Astrocyte of the spinal cord (primary cell): ENCODE data around the gene RPS3.
"Not testable (repeated sequence)": the region's sequence is repeated elsewhere in the genome, so short reads cannot be mapped to it uniquely, and the experiment has no call there.

Experiments
- DNase-seq: peaks from one replicate; pipeline ENCODE4 v3.0.0; 2011; ENCODE audit warnings: low read depth, low spot score
- H3K4me3 ChIP-seq: 2 replicates; pipeline ENCODE4 v1.5.1; 2011; ENCODE audit warnings: low read depth, mild to moderate bottlenecking, low read length, moderate library complexity
- in situ Hi-C: cut with HindIII; loops from 2 replicates; pipeline ENCODE4 v1.10.0; 2017; ENCODE audit warnings: low sequenced_read_pairs
- TF ChIP-seq, protein P1 (sequence below): IDR thresholded peaks from 2 replicates; pipeline ENCODE4 v1.5.1; 2012; ENCODE audit warnings: low read depth, mild to moderate bottlenecking, low read length, inconsistent platforms

RPS3 gene

DNA sequence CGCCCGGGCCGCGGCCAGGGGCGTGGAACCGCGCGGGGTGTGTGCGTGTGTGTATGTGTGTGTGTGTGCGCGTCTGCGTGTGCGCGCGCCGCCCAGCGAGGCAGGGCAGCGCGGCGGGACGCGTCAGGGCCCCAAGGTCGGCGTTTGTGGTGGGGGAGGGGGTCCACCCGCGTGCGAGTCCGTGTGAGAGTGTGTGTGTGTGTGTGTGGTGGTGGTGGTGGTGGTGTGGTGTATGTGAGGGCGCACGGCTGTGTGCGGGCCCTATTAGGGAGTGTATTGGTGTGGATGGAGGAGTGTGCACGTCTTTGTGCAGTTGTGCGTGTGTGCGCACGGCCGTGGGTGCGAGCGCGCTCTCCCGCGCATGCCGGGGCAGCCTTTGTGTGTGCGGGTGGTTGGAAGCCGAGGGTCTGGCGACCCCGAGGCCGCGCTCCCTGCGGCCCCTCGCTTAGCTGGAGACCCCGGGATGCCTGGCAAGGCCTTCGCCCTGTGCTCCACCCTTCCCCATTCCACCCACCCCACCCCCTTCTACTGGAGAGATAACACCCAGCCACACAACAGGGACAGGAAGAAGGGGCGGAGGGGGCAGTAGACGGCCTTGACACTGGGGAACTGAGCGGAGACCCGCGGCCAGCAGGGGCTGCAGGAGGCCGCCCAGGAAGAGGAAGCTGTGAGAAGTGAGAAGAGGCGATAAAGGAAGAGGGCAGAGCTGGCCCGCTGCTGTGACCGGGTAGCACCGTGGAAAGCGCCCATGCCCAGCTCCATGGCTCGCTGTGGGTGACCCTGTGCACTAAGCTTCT, 47.3 kb upstream of the RPS3 start:
- TF ChIP-seq, protein P1, sequence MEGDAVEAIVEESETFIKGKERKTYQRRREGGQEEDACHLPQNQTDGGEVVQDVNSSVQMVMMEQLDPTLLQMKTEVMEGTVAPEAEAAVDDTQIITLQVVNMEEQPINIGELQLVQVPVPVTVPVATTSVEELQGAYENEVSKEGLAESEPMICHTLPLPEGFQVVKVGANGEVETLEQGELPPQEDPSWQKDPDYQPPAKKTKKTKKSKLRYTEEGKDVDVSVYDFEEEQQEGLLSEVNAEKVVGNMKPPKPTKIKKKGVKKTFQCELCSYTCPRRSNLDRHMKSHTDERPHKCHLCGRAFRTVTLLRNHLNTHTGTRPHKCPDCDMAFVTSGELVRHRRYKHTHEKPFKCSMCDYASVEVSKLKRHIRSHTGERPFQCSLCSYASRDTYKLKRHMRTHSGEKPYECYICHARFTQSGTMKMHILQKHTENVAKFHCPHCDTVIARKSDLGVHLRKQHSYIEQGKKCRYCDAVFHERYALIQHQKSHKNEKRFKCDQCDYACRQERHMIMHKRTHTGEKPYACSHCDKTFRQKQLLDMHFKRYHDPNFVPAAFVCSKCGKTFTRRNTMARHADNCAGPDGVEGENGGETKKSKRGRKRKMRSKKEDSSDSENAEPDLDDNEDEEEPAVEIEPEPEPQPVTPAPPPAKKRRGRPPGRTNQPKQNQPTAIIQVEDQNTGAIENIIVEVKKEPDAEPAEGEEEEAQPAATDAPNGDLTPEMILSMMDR, result no peak
- in situ Hi-C loops, result no loop called here
- no peak for DNase-seq
- peak overlapping the region; percentile 42 for H3K4me3 ChIP-seq

DNA sequence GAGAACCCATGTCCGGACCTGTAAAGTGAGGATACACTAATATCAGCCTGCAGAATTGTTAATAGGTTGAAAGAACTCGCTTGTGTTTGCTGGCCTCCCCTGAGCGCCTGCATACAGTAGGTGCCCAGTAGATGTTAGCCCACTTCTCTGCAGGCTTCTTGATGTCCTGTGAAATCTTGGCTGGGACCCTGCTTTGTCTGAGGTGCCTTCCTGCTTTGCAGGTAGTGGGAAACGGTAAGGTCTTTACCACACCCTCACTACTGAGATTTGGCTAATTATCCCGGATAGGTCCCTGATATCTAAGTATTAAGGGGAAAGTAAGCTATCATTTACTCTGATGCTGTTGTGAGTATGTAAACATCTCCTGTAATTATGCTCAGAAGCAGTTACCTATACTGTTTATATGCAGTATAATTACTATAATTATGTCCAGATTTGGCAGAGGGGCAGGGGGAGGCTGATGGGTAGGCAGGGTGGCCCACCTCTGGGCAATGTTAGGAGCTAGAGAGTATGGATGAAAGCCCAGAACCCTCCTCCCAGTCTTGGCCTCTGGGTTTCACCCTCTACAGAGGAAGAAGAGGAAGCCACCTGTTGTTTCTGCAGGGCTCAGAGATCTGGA, 46.6 kb upstream of the RPS3 start:
- in situ Hi-C loops, result no loop called here
- no peak overlapping the region for H3K4me3 ChIP-seq
- TF ChIP-seq, protein P1, result no peak
- no peak for DNase-seq

DNA sequence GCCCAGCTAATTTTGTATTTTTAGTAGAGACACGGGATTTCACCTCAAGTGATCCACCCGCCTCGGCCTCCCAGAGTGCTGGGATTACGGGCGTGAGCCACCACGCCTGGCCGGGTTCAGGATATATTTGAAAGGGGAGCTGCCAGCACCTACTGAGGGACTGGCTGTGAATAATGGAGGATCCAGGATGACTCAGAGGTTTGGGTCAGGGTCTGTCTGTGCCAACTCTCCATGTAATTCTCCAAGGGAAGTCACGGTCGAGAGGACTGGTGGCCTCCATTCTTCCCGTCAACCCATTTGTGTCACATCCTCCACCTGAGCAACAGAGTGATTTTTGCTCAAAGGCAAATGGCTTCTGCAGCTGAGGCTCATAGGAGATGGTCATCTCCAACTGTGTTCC, 44.3 kb upstream of the RPS3 start:
- no peak for DNase-seq
- TF ChIP-seq, protein P1, result no peak
- in situ Hi-C loops, result no loop called here
- no peak overlapping the region for H3K4me3 ChIP-seq

DNA sequence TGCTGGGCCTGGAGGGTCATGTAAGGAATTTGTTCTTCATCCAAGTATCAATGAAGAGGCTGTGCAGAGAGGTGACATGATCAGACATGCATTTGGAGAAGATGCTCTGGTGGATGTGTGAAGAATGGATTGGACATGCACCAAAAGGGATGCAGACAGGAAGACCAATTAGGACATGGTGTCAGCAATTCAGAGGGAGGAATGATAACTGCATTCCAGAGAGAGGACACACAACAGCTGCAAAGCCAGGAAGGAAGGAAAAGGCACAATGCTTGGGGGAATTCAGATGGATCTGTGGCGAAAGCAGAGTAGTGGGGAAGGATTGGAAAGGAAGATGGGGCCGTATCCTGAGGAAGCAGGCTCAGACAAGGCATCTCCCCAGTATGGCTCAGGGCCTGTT, 42.7 kb upstream of the RPS3 start:
- no peak overlapping the region for H3K4me3 ChIP-seq
- TF ChIP-seq, protein P1, result no peak
- no peak for DNase-seq
- in situ Hi-C loops, result no loop called here

DNA sequence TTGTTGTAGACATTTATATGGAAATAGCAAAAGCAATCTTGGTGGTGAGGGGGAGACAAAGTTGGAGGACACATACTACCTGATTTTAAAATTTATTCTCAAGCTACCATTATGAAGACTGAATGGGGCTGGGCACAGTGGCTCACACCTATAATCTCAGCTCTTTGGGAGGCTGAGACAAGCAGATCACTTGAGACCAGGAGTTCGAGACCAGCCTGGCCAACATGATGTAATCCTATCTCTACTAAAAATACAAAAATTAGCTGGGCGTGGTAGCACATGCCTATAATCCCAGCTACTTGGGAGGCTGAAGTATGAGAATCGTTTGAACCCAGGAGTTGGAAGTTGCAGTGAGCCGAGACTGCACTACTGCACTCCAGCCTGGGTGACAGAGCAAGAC, 37.0 kb upstream of the RPS3 start:
- in situ Hi-C loops, DNase-seq: not testable (repeated sequence)

DNA sequence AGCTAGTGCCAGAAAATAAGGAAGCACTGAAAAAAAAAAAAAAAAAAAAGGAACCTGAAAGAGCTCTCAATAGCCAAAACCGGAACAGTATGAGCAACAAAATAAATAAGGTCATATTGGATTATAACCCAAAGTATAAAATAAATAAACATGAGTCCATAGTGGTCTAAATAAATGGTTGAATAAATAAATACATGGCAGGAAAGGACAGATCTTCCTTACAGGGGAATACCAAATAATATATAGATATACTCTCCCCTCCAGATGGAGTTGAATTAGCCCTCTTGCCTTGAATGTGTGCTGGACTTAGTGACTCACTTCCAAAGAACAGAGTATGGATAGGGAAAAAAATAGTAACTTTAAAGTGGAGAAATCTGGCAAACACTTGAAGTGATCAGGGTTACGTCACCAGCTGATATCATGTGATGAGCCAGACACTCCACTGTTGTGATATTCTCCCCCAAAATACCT, 33.6 kb upstream of the RPS3 start:
- peak; percentile 51 for DNase-seq
- TF ChIP-seq, protein P1, result no peak
- H3K4me3 ChIP-seq, result no peak overlapping the region
- in situ Hi-C loops, result no loop called here

More for the DNA sequence above, 37.0 kb upstream of the RPS3 start:
- not testable (repeated sequence) for H3K4me3 ChIP-seq

DNA sequence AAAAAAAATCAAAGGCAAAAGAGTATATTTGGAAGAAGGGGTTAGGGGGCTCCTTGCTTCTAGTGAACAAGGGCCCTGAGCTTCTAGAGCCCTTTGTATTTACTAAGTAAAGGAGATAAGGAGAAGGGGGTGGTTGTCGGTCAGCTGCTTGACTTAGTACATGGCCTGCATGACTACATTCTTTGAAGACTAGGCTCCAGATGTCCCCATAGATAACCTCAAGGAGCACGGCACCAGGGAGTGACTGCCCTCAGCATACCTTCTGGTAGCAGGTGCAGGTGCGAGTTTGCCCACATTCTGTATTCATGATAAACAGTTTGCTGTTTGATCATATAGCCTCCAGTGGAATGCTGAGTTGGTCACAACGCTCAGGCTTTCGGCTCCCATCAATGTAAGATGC, 32.5 kb upstream of the RPS3 start:
- DNase-seq, H3K4me3 ChIP-seq, in situ Hi-C loops: not testable (repeated sequence)
